ENCODE results near the gene UBE2D2.
A peak's percentile ranks its signal among the peaks of the same experiment; 100 is the strongest.

DNA sequence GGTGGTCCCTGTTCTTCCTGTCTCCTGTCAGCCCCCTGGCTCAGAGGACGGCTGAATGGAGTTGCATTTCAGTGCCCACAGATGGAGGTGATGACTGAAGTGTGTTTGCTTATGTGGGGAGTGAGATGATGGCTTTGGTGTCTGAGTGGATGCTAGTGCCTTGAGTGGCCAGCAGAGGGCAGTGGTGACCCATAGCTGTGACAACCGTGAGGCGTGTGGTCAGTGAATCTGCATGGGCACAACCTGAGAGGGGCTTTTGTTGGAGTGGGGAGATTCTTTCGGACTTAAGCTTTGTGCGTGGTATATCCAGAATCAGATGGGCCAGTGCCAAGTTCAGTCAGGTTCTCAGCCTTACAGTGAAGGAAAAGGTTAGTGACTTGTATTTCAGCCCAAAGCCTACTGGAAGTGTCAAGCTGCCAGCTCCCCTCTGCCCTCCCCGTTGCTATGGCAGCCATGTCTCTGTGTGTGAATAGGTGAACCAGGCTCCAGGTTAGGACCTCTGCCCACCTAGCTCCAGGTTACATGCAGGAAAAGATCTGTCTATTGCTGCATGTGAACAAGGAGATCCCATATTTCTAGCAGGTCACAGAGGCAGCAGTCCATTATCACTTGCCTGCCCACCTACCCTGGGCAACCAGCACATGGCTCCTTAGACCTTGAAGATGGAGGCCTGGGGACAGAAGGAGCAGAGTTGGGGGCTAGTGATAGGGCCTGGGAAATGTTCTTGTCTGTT is 72.3 kb downstream of the UBE2D2 start:
- TF ChIP-seq, protein P1, sequence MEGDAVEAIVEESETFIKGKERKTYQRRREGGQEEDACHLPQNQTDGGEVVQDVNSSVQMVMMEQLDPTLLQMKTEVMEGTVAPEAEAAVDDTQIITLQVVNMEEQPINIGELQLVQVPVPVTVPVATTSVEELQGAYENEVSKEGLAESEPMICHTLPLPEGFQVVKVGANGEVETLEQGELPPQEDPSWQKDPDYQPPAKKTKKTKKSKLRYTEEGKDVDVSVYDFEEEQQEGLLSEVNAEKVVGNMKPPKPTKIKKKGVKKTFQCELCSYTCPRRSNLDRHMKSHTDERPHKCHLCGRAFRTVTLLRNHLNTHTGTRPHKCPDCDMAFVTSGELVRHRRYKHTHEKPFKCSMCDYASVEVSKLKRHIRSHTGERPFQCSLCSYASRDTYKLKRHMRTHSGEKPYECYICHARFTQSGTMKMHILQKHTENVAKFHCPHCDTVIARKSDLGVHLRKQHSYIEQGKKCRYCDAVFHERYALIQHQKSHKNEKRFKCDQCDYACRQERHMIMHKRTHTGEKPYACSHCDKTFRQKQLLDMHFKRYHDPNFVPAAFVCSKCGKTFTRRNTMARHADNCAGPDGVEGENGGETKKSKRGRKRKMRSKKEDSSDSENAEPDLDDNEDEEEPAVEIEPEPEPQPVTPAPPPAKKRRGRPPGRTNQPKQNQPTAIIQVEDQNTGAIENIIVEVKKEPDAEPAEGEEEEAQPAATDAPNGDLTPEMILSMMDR (IDR thresholded peaks at IDR 0.05; ENCODE audit: low read length) = peak; percentile 98
- no peak for TF ChIP-seq EZH2 (IDR thresholded peaks at IDR 0.05; ENCODE audit: borderline replicate concordance, low read length)
